ENCODE results near the gene INTS6.

Gene INTS6, protein sequence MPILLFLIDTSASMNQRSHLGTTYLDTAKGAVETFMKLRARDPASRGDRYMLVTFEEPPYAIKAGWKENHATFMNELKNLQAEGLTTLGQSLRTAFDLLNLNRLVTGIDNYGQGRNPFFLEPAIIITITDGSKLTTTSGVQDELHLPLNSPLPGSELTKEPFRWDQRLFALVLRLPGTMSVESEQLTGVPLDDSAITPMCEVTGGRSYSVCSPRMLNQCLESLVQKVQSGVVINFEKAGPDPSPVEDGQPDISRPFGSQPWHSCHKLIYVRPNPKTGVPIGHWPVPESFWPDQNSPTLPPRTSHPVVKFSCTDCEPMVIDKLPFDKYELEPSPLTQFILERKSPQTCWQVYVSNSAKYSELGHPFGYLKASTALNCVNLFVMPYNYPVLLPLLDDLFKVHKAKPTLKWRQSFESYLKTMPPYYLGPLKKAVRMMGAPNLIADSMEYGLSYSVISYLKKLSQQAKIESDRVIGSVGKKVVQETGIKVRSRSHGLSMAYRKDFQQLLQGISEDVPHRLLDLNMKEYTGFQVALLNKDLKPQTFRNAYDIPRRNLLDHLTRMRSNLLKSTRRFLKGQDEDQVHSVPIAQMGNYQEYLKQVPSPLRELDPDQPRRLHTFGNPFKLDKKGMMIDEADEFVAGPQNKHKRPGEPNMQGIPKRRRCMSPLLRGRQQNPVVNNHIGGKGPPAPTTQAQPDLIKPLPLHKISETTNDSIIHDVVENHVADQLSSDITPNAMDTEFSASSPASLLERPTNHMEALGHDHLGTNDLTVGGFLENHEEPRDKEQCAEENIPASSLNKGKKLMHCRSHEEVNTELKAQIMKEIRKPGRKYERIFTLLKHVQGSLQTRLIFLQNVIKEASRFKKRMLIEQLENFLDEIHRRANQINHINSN

GRCh38 chr13:51452361-51453206 lies at the start of gene INTS6:
Gene INTS6 (minus strand): TSS chr13:51453036. CDS start chr13:51452525, 511 bp downstream.
- peak; percentile 91 for DNase-seq

DNA sequence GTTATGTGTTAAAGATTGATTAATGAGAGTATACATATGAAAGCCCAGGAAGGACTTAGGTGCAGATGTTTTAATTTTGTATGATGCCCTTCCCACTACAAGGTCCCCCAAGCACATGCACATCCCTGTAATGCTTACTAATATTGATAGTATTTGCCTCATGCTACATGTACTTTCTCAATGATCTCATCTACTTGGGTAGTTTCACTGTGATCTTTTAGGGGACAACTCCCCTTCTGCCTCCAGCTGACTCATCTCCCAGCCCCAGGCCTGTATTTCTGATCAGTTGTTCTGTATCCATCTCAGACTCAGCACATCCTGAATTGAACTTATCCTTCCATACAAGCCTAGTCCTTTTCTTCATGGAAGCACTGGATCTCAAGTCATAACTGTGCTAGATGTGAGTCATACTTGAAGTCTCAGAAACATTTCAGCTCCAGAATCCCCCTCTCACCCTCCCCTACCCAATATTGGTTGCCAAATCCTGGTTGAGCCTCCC lies 49.4 kb upstream of the INTS6 start:
- DNase-seq = no peak

DNA sequence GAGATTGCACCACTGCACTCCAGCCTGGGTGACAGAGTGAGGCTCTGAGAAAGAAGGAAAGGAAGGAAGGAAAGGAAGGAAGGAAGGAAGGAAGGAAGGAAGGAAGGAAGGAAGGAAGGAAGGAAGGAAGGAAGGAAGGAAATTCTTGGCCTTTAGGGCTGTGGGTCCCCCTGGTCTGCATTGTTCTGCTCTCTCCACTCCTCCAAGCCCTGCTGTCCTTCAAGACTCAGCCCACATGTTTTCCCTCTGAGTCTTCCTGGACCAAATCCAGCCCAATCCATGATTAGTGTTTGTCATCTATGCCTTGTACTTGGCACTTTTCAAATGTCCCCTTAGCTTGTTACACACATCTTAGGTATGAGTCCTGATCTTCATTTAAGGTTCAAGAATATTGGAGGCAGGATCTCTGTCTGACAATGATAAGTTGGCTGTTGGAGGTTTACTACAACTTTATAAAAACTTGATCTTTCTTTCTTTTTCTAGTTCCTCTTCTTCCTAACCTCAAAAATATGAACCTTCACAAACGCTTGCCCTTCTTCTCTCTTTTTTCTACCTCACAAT lies 48.8 kb upstream of the INTS6 start:
- DNase-seq = no peak

DNA sequence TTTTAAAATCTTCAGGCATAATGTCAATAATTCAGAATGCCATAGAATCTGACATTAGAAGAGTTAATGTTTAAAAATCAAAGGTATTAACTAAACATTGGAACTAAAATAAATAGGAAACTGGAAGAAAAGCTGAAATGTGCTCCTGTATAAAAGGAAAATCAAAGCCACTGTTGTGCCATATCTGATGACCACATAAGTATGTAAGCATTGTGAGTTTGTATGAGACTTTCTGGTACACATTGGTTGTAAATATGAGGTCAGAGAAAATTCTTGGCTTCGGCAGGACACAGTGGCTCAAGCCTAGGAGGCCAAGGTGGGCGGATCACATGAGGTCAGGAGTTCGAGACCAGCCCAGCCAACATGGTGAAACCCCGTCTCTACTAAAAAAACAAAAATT lies 48.3 kb upstream of the INTS6 start:
- no peak for DNase-seq

GRCh38 chr13:51500687-51501086 lies 47.9 kb upstream of the INTS6 start:
- DNase-seq = no peak

DNA sequence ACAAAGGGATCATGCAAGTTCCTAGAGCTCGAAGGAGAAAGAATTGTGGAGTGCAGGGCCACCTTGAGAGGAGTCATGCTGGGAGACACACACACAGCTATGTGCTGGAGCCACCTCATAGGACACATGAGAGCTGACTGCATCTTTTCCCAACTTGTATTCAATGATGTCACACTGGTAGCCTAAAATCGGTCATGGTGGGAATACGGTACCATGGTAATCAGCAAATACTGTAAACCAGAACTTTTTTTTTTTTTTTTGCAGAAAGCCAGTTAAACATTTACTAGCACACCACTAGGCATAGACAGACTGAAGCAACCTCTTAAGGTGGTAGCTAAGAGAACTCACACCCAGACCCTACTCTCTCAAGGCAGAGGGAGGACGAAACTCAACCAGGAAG lies 47.0 kb upstream of the INTS6 start:
- no peak for DNase-seq

DNA sequence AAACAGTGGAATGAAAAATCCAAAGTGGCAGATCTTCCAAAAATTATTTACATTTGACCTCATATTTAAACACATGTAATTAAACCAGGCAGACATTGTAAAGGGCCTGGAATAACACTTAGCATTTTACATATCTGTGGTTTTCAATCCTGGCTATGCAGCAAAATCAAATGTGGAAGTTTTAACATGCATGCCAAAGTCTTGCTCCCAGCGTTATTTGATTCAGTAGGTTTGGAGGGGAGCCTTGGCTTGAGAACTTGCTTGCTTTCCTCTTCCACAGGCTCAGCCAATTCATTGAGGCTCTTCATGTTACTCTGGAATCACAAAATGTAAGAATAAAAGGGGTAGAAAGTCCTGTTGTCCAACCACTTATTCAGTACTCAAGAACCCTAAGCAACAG lies 42.5 kb upstream of the INTS6 start:
- DNase-seq = no peak

DNA sequence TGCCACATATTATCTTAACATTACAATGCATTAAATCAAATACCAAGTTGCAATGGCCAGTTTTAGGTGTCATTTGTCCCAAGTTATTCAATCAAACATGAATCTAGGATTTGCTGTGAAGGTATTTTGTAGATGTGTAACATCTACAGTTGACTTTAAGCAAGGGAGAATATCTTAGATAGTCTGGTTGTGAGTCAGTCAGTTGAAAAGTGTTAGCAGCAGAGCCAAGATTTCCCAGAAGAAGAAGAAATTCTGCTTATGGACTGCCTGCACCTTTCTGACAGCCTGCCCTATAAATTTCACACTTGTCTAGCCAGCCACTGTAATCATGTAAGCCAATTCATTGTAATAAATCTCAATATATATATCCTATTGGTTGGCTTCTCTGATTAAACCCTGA lies 41.3 kb upstream of the INTS6 start:
- DNase-seq = no peak

DNA sequence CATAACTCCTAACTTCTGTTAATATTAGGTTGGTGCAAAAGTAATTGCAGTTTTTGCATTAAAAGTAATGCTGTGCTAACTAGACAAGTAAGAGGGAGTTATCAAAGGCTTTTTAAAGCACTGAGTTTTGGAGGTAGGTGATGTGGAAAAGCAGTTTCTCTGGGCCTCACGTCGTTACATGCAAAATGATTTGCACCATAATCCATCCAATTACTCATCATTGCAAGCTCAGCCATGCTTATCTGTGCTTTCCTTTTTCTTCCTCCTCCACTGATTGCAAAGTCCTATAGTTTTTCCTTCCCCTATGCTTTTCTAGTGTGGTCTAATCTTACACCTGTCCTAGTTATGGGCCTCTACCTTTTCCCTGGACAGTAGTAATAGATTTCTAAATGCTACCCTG lies 35.4 kb upstream of the INTS6 start:
- DNase-seq = no peak

DNA sequence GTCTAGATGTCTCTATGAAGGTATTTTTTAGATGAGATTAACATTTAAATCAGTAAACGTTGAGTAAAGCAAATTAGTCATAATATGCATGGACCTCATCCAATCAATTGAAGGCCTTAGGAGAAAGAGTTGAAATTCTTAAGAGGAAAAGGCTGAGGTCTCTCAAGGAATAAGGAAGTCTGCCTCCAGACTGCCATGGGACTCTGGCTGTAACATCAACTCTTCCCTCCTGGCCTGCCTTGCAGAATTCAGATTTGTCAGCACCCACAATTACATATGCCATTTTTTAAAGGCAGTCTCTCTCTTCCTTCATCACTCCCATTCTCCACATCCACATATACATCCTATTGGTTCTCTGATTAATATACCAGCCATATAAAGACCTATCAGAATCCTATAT lies 28.8 kb upstream of the INTS6 start:
- DNase-seq = no peak

- DNase-seq = no peak
These were observed 26.3 kb upstream of the INTS6 start for GRCh38 chr13:51479199-51479523.

- no peak for DNase-seq
These were observed 25.8 kb upstream of the INTS6 start for GRCh38 chr13:51478418-51479198.

DNA sequence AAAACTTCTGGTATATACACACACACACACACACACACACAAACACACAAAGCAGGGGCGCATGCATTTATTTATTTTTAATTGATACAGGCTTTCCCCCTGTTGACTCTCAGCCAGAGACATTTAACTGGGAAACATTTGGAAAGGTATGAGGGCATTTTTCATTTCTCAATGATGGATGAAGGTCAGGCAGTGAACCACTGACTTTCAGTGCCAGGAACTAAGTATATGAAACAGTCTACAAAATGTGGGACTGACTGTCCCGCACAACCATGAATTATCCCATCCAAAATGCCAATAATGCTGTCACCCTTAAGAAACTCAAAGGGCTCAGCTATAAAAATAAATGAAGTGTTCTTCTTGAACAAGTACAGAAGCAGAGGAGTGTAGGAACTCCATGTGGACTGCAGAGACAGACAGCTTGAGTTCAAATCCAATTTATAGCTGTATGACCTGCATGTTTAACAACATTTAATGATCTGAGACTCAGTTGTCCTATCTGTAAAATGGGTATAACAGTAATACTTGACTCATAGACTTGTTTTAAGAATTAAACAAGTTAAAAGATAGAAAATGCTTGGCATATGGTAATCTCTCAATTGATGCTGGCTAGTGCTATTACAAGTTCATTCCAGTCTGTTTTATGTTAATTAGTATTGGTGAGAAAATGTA lies 25.0 kb upstream of the INTS6 start:
- DNase-seq = no peak

DNA sequence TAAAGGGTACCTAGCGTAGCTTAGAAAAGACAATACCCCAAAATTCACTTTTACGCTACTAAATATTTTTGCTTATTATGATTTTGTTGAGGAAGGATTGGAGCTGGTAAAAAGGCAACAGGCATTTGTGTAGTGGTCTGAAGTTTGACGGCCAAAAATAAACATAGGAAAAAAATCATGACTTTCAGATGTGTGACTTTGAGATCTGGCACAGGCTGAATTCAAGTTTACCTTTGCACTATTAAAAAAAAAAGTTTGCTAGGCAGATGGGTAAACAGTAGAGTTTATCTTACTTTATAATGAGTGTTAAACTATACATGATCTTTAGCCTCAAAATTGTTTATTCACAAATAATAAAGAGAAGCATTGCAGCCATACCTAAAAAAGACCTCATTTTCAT lies 24.3 kb upstream of the INTS6 start:
- no peak for DNase-seq

GRCh38 chr13:51475727-51476501 lies 23.1 kb upstream of the INTS6 start:
- no peak for DNase-seq

DNA sequence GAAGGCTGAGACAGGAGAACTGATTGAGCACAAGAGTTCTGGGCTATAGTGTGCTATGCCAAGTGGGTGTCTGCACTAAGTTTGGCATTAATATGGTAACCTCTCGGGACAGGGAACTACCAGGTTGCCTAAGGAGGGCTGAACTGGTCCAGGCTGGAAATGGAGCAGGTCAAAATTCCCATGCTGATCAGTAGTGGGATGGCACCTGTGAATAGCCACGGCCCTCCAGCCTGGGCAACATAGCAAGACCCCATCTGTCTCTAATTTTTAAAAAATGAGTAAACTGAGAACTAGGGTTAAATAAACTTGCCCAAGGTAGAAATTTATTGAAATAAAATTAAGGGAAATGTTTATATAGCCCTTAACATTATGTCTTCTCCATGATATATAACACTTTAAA lies 17.0 kb upstream of the INTS6 start:
- DNase-seq = no peak

- DNase-seq = no peak
These were observed 14.9 kb upstream of the INTS6 start for GRCh38 chr13:51467730-51468129.

- DNase-seq = no peak
These were observed 12.3 kb upstream of the INTS6 start for GRCh38 chr13:51465124-51465523.

- DNase-seq = no peak
These were observed 4.4 kb upstream of the INTS6 start for GRCh38 chr13:51457086-51457815.

GRCh38 chr13:51456510-51456909 lies 3.7 kb upstream of the INTS6 start:
- no peak for DNase-seq
